ENCODE measurements around the gene GC. TPM values are rescaled to one million over a fixed set of nuclear protein-coding genes. Genes with fewer than 3 reads are reported as not detected.

GC gene
- total RNA-seq, 1 donor from 2014 or later, result not detected

DNA sequence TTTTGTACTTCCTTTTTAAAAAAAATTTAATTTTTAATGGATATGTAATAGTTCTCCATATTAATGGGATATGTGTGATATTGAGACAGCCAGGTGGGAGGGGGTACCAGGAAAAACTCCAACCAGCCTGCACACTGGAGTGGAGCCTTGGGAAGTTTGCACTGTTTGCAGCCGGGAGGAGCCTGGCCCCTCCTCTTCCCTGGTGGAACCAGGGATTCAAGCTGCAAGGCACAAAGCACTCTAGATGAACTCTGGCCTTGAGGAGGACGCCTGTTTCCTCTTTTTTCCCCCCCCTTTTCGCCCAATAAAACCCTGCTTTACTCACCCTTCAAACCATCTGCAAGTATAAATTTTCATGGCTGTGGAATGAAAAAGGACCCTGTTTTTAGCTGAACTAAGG lies 48.2 kb upstream of the GC start:
- no peak overlapping the region for H3K27ac Mint-ChIP-seq (ENCODE audit: unreplicated experiment)
- H3K9ac ChIP-seq (ENCODE audit: low read length), result no peak overlapping the region
- no peaks in the 10 kb centered on the region for H3K36me3 ChIP-seq (ENCODE audit: insufficient read depth, low read length)
- H2AFZ ChIP-seq (ENCODE audit: low read depth, low read length), result no peak overlapping the region
- H3K9me3 Mint-ChIP-seq (ENCODE audit: unreplicated experiment), result no peaks in the 10 kb centered on the region
- peaks cover 8% of the 10 kb centered on the region for H3K4me1 Mint-ChIP-seq (ENCODE audit: low read depth, unreplicated experiment)
- no peaks in the 10 kb centered on the region for H3K4me1 ChIP-seq (ENCODE audit: insufficient read depth, low read length)
- H3K79me2 ChIP-seq (ENCODE audit: insufficient read depth, low read length), result no peaks in the 10 kb centered on the region
- H3K36me3 Mint-ChIP-seq (ENCODE audit: low read depth, unreplicated experiment), result no peaks in the 10 kb centered on the region
- H3K4me2 ChIP-seq (ENCODE audit: low read length), result no peak overlapping the region
- no peak for TF ChIP-seq EZH2 (IDR thresholded peaks at IDR 0.05; ENCODE audit: insufficient read depth, low read length)
- TF ChIP-seq CTCF (IDR thresholded peaks at IDR 0.05; ENCODE audit: insufficient read depth, low read depth, low read length), result no peak
- DNase-seq (ENCODE audit: low read depth), result no peak
- H3K9me3 ChIP-seq (ENCODE audit: insufficient read depth, low read depth, low read length), result no peaks in the 10 kb centered on the region
- H3K27ac ChIP-seq (ENCODE audit: low read depth, low read length), result no peak overlapping the region
- no peaks in the 10 kb centered on the region for H4K20me1 ChIP-seq (ENCODE audit: insufficient read depth, low read length)
- no peaks in the 10 kb centered on the region for H3K27me3 ChIP-seq (ENCODE audit: insufficient read depth, low read length)
- no peaks in the 10 kb centered on the region for H3K27me3 Mint-ChIP-seq (ENCODE audit: low read depth, unreplicated experiment)
- no peak overlapping the region for H3K4me3 ChIP-seq (ENCODE audit: insufficient read depth, low read depth, low read length)
- H3K4me3 Mint-ChIP-seq (ENCODE audit: unreplicated experiment), result no peak overlapping the region
- FAIRE-seq, result no peak

DNA sequence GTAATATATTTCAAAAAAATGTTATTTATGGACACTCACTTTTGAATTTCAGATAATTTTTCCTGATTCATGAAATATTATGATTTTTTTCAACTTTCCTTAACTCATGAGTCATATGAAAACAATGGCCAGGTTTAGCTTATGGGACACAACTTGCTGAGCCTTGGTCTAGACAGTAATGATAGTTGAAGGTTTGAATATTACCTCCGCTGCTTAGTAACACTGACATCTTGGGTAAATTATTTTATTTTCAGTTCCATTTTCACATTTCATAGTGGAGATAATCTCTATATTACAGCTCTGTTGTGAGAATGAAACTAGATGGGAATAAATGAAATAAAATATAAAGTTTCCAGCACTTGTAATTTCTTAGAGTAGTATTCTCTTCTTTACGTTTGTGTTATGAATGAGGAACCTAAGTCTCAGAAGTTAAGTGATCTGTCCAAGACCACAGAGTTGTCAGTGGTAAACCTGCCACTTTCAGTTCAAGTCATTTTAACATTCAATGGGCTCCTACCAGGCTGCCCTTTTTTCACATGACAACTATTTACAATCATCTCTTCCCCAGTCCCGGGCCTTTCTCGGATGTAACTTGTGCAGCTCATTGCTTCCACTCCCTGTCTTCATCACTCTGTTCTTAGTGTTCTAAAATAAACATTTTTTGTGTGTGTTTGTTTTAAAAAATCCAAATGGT lies 46.8 kb upstream of the GC start:
- Histone ChIP-seq H3K36me3 (ENCODE audit: insufficient read depth, low read length) (no peaks in the 10 kb centered on the region), H3K4me2 (ENCODE audit: low read length) (no peak overlapping the region), H3K27ac (ENCODE audit: low read depth, low read length) (no peak overlapping the region), H3K27me3 (ENCODE audit: insufficient read depth, low read length) (no peaks in the 10 kb centered on the region), H3K9ac (ENCODE audit: low read length) (no peak overlapping the region), H3K9me3 (ENCODE audit: insufficient read depth, low read depth, low read length) (no peaks in the 10 kb centered on the region), H3K4me3 (ENCODE audit: insufficient read depth, low read depth, low read length) (no peak overlapping the region), H4K20me1 (ENCODE audit: insufficient read depth, low read length) (no peaks in the 10 kb centered on the region), H3K79me2 (ENCODE audit: insufficient read depth, low read length) (no peaks in the 10 kb centered on the region), H2AFZ (ENCODE audit: low read depth, low read length) (no peak overlapping the region), H3K4me1 (ENCODE audit: insufficient read depth, low read length) (no peaks in the 10 kb centered on the region)
- no peak overlapping the region for H3K27ac Mint-ChIP-seq (ENCODE audit: unreplicated experiment)
- H3K4me1 Mint-ChIP-seq (ENCODE audit: low read depth, unreplicated experiment), result peaks cover 8% of the 10 kb centered on the region
- H3K36me3 Mint-ChIP-seq (ENCODE audit: low read depth, unreplicated experiment), result no peaks in the 10 kb centered on the region
- DNase-seq (ENCODE audit: low read depth) (no peak), FAIRE-seq (no peak)
- no peaks in the 10 kb centered on the region for H3K27me3 Mint-ChIP-seq (ENCODE audit: low read depth, unreplicated experiment)
- TF ChIP-seq EZH2 (IDR thresholded peaks at IDR 0.05; ENCODE audit: insufficient read depth, low read length), result no peak
- no peak for TF ChIP-seq CTCF (IDR thresholded peaks at IDR 0.05; ENCODE audit: insufficient read depth, low read depth, low read length)
- H3K9me3 Mint-ChIP-seq (ENCODE audit: unreplicated experiment), result peaks cover 2% of the 10 kb centered on the region
- H3K4me3 Mint-ChIP-seq (ENCODE audit: unreplicated experiment), result no peak overlapping the region

GRCh38 chr4:71828470-71828869 lies 44.6 kb upstream of the GC start:
- Histone ChIP-seq H3K27ac (ENCODE audit: low read depth, low read length) (no peak overlapping the region), H3K27me3 (ENCODE audit: insufficient read depth, low read length) (no peaks in the 10 kb centered on the region), H3K4me3 (ENCODE audit: insufficient read depth, low read depth, low read length) (no peak overlapping the region), H3K79me2 (ENCODE audit: insufficient read depth, low read length) (no peaks in the 10 kb centered on the region), H3K9me3 (ENCODE audit: insufficient read depth, low read depth, low read length) (no peaks in the 10 kb centered on the region), H3K36me3 (ENCODE audit: insufficient read depth, low read length) (no peaks in the 10 kb centered on the region), H2AFZ (ENCODE audit: low read depth, low read length) (no peak overlapping the region), H3K4me1 (ENCODE audit: insufficient read depth, low read length) (no peaks in the 10 kb centered on the region), H3K4me2 (ENCODE audit: low read length) (no peak overlapping the region), H3K9ac (ENCODE audit: low read length) (no peak overlapping the region), H4K20me1 (ENCODE audit: insufficient read depth, low read length) (no peaks in the 10 kb centered on the region)
- peaks cover 8% of the 10 kb centered on the region for H3K4me1 Mint-ChIP-seq (ENCODE audit: low read depth, unreplicated experiment)
- no peak overlapping the region for H3K4me3 Mint-ChIP-seq (ENCODE audit: unreplicated experiment)
- no peaks in the 10 kb centered on the region for H3K27me3 Mint-ChIP-seq (ENCODE audit: low read depth, unreplicated experiment)
- H3K9me3 Mint-ChIP-seq (ENCODE audit: unreplicated experiment), result peaks cover 2% of the 10 kb centered on the region
- no peak for FAIRE-seq
- H3K36me3 Mint-ChIP-seq (ENCODE audit: low read depth, unreplicated experiment), result no peaks in the 10 kb centered on the region
- no peak overlapping the region for H3K27ac Mint-ChIP-seq (ENCODE audit: unreplicated experiment)
- DNase-seq (ENCODE audit: low read depth), result no peak
- TF ChIP-seq CTCF (IDR thresholded peaks at IDR 0.05; ENCODE audit: insufficient read depth, low read depth, low read length) (no peak), EZH2 (IDR thresholded peaks at IDR 0.05; ENCODE audit: insufficient read depth, low read length) (no peak)
